Measurements from ENCODE around the gene RMI1. TPM values are rescaled to one million over a fixed set of nuclear protein-coding genes. Genes with fewer than 3 reads are reported as not detected.

Gene RMI1
- polyA plus RNA-seq, 1 donor (not counting 4 experiments of a cell fraction or from before 2014, with no cell fraction given) = 3.6 TPM

GRCh38 chr9:83971485-83971884 lies 9.1 kb upstream of the RMI1 start:
- DNase-seq (ENCODE audit: low read depth, low spot score) = no peak
- H3K27me3 ChIP-seq (ENCODE audit: control insufficient read depth, extremely low read depth, insufficient read depth, low read length) = no peaks in the 10 kb centered on the region
- peaks cover 47% of the 10 kb centered on the region for H3K79me2 ChIP-seq (ENCODE audit: control insufficient read depth, insufficient read depth, low read length)
- no peak overlapping the region for H2AFZ ChIP-seq (ENCODE audit: control insufficient read depth, low read length)
- TF ChIP-seq EZH2 (IDR thresholded peaks at IDR 0.05; ENCODE audit: low read length) = no peak
- H3K9me1 ChIP-seq (ENCODE audit: control insufficient read depth, extremely low read depth, insufficient read depth, low read length) = no peaks in the 10 kb centered on the region
- no peak overlapping the region for H3K4me3 ChIP-seq (ENCODE audit: control insufficient read depth in 2 of 3, extremely low read depth in 1 of 3, insufficient read depth in 2 of 3, low read depth in 1 of 3, low read length in 3 of 3)
- H3K27ac ChIP-seq (ENCODE audit: control insufficient read depth, insufficient read depth, low read length) = no peak overlapping the region
- FAIRE-seq = no peak
- H3K9ac ChIP-seq (ENCODE audit: control insufficient read depth, extremely low read depth, insufficient read depth, low read length) = no peak overlapping the region
- H3K9me3 ChIP-seq (ENCODE audit: control insufficient read depth, low read depth, low read length) = no peaks in the 10 kb centered on the region
- peaks cover 33 to 49% of the 10 kb centered on the region in 2 experiments for H3K36me3 ChIP-seq (ENCODE audit: control insufficient read depth in 2 of 2, extremely low read depth in 1 of 2, insufficient read depth in 2 of 2, low read length in 2 of 2)
- dilution Hi-C loops (cut with MboI; ENCODE audit: extremely low pct_ligation_motif_present, low sequenced_read_pairs) = no loop called here
- peaks cover 28% of the 10 kb centered on the region for H4K20me1 ChIP-seq (ENCODE audit: control insufficient read depth, extremely low read depth, insufficient read depth, low read length)
- H3K4me2 ChIP-seq (ENCODE audit: control insufficient read depth, extremely low read depth, insufficient read depth, low read depth, low read length) = no peak overlapping the region
- H3K4me1 ChIP-seq (ENCODE audit: control insufficient read depth, extremely low read depth, insufficient read depth, low read length) = no peaks in the 10 kb centered on the region

DNA sequence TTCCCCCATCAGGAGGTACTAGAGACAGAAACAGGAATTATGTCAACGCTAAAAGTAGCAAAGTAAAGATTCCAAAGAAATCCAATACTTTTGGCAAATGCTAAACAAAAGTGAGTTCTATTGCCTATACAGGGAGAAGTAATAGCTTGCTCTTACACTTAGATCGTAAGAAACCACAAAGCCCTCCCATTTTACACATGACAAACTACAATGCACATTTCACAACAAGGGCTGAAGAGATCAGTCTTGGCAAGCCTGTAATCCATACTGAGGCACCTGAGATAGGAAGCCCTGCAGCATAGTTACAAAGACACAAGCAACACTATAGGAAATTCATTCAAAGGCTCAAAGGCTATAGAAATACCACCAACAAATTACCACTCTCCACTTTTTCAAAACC lies 8.3 kb upstream of the RMI1 start:
- Histone ChIP-seq H3K4me2 (ENCODE audit: control insufficient read depth, extremely low read depth, insufficient read depth, low read depth, low read length) (no peak overlapping the region), H4K20me1 (ENCODE audit: control insufficient read depth, extremely low read depth, insufficient read depth, low read length) (peaks cover 31% of the 10 kb centered on the region), H3K27ac (ENCODE audit: control insufficient read depth, insufficient read depth, low read length) (no peak overlapping the region), H3K79me2 (ENCODE audit: control insufficient read depth, insufficient read depth, low read length) (peaks cover 55% of the 10 kb centered on the region), H3K9me1 (ENCODE audit: control insufficient read depth, extremely low read depth, insufficient read depth, low read length) (no peaks in the 10 kb centered on the region), H3K9ac (ENCODE audit: control insufficient read depth, extremely low read depth, insufficient read depth, low read length) (no peak overlapping the region), H3K27me3 (ENCODE audit: control insufficient read depth, extremely low read depth, insufficient read depth, low read length) (no peaks in the 10 kb centered on the region), H3K4me3 (ENCODE audit: control insufficient read depth in 2 of 3, extremely low read depth in 1 of 3, insufficient read depth in 2 of 3, low read depth in 1 of 3, low read length in 3 of 3) (no peak overlapping the region), H3K36me3 (ENCODE audit: control insufficient read depth in 2 of 2, extremely low read depth in 1 of 2, insufficient read depth in 2 of 2, low read length in 2 of 2) (peaks cover 33 to 52% of the 10 kb centered on the region in 2 experiments), H2AFZ (ENCODE audit: control insufficient read depth, low read length) (no peak overlapping the region), H3K9me3 (ENCODE audit: control insufficient read depth, low read depth, low read length) (no peaks in the 10 kb centered on the region), H3K4me1 (ENCODE audit: control insufficient read depth, extremely low read depth, insufficient read depth, low read length) (peaks cover 6% of the 10 kb centered on the region)
- FAIRE-seq (no peak), DNase-seq (ENCODE audit: low read depth, low spot score) (no peak)
- TF ChIP-seq CTCF (optimal IDR thresholded peaks at IDR 0.05 in 1 of 3, IDR thresholded peaks at IDR 0.05 in 1 of 3, conservative IDR thresholded peaks at IDR 0.05 in 1 of 3; ENCODE audit: extremely low read depth in 1 of 3, insufficient read depth in 2 of 3, low read length in 3 of 3) = no peak
- TF ChIP-seq EZH2 (IDR thresholded peaks at IDR 0.05; ENCODE audit: low read length) = no peak
- dilution Hi-C loops (cut with MboI; ENCODE audit: extremely low pct_ligation_motif_present, low sequenced_read_pairs) = no loop called here

DNA sequence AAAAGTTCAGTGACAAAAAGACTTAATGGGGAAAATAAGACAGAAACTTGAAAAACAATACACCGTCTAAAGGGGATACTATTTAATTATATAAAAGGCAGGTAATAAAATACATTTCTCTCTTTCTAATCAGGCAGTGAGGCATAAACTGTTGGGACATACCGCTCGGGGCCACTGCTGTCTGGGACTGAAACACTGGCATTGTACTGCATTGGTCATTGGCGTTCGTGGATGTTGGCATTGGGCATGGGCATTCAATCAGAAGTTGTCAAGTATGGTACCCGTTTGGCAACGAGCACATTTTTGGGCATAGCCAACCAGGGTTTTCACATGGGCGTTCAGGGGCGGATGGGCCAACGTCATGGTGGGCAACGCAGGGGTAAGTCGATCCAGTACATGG lies 5.3 kb upstream of the RMI1 start:
- H3K4me2 ChIP-seq (ENCODE audit: control insufficient read depth, extremely low read depth, insufficient read depth, low read depth, low read length) = no peak overlapping the region
- FAIRE-seq (no peak), DNase-seq (ENCODE audit: low read depth, low spot score) (no peak)

More for the DNA sequence above, 5.3 kb upstream of the RMI1 start:
- Histone ChIP-seq H3K9ac (ENCODE audit: control insufficient read depth, extremely low read depth, insufficient read depth, low read length) (no peak overlapping the region), H3K27me3 (ENCODE audit: control insufficient read depth, extremely low read depth, insufficient read depth, low read length) (no peaks in the 10 kb centered on the region), H2AFZ (ENCODE audit: control insufficient read depth, low read length) (no peak overlapping the region), H3K9me1 (ENCODE audit: control insufficient read depth, extremely low read depth, insufficient read depth, low read length) (no peaks in the 10 kb centered on the region), H3K9me3 (ENCODE audit: control insufficient read depth, low read depth, low read length) (no peaks in the 10 kb centered on the region), H3K36me3 (ENCODE audit: control insufficient read depth in 2 of 2, extremely low read depth in 1 of 2, insufficient read depth in 2 of 2, low read length in 2 of 2) (peaks cover 28 to 51% of the 10 kb centered on the region in 2 experiments), H3K4me3 (ENCODE audit: control insufficient read depth in 2 of 3, extremely low read depth in 1 of 3, insufficient read depth in 2 of 3, low read depth in 1 of 3, low read length in 3 of 3) (no peak overlapping the region), H3K4me1 (ENCODE audit: control insufficient read depth, extremely low read depth, insufficient read depth, low read length) (peaks cover 13% of the 10 kb centered on the region), H3K79me2 (ENCODE audit: control insufficient read depth, insufficient read depth, low read length) (peaks cover 83% of the 10 kb centered on the region), H4K20me1 (ENCODE audit: control insufficient read depth, extremely low read depth, insufficient read depth, low read length) (peaks cover 43% of the 10 kb centered on the region), H3K27ac (ENCODE audit: control insufficient read depth, insufficient read depth, low read length) (no peak overlapping the region)
- TF ChIP-seq EZH2 (IDR thresholded peaks at IDR 0.05; ENCODE audit: low read length) (no peak), CTCF (optimal IDR thresholded peaks at IDR 0.05 in 1 of 3, IDR thresholded peaks at IDR 0.05 in 1 of 3, conservative IDR thresholded peaks at IDR 0.05 in 1 of 3; ENCODE audit: extremely low read depth in 1 of 3, insufficient read depth in 2 of 3, low read length in 3 of 3) (no peak)
- dilution Hi-C loops (cut with MboI; ENCODE audit: extremely low pct_ligation_motif_present, low sequenced_read_pairs) = no loop called here

Measured in keratinocyte (primary cell).